Measurements from ENCODE around the gene GRHL3. TPM values are rescaled to one million over a fixed set of nuclear protein-coding genes. Genes with fewer than 3 reads are reported as not detected.

GRHL3 gene
- total RNA-seq, 4 donors from 2014 or later = not detected

DNA sequence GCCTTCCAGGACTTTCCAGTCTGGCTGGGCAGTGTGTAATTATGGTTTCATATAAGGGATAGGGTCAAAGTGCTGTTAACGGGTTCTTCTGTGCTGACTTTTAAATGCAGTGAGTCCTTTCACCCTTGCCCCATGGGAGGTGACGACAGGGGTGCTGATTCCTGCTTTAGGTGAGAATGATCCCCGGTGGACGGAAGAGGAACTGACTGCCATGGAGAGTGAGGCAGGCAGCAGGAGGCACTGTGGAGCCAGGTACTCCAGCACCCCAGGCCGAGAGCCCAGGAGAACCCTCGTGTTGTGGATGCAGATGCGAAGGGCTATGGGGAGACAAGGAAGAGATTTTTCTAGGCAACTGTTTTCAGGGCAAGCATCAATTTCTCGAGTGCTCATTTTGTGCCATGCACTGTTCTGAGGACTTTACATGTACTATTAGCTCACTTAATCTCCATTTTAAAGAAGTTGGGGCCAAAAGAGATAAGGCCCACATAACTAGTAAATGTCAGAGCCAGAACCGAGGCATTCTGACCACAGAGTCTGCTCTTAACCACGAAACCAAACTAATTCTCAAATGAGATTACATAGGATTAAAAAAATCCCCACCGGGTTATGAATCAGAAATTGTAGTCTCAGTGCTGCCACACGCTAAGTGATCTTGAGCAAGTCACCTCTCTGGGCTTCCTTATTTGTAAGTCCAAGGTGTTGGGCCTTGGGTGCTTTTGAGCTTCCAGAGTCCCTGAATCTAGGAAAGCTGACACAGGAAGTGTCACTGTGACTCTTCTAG, 66.2 kb downstream of the GRHL3 start:
- in situ Hi-C loops (cut with MboI; ENCODE audit: low pct_ligation_motif_present in 1 of 4, low pct_unique_long_range_greater_than_20kb in 1 of 4, low sequenced_read_pairs in 3 of 4) = loop anchor here in 2 of 4 donors (5.0 to 25.0 kb wide), 2 partner anchors 183 to 323 kb away; no protein-coding TSS in a partner anchor

DNA sequence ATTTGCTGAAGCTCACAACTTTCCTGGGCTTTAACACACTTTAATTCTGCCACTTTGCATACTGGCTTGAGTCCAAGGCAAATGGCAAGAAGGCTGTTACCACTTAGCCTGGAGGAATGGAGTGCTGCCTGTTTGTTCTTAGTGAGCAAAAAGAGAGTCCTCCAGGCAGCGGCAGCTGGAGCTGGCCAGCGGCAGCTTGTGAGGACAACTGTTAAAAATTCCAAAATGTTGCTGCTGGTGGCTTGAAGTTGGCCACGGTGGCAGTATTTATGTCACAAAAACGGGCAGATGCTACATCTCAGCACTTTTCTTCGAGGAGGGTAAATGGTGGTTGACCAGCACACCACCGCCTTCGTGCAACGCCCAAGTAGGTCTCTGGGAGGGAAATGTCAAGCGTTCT, 67.1 kb downstream of the GRHL3 start:
- Histone ChIP-seq H3K4me3 (no peak overlapping the region), H3K27me3 (no peaks in the 10 kb centered on the region), H3K9me3 (no peaks in the 10 kb centered on the region), H3K27ac (no peak overlapping the region), H3K4me1 (peaks cover 0 to 35% (median 7%) of the 10 kb centered on the region in 4 donors), H3K36me3 (no peaks in the 10 kb centered on the region)
- in situ Hi-C loops (cut with MboI; ENCODE audit: low pct_ligation_motif_present in 1 of 4, low pct_unique_long_range_greater_than_20kb in 1 of 4, low sequenced_read_pairs in 3 of 4) = loop anchor here in 2 of 4 donors (5.0 to 25.0 kb wide), 2 partner anchors 184 to 324 kb away; no protein-coding TSS in a partner anchor
- intact Hi-C loops (cut with DNase I; ENCODE audit: low total_unique reads) = no loop called here
- 71 to 88% methylated on average over 5 to 9 of the region's 9 CpGs for WGBS, 2 donors (ENCODE audit: low coverage in 1 of 2)
- TF ChIP-seq POLR2AphosphoS5 (IDR thresholded peaks at IDR 0.05) = no peak
- TF ChIP-seq, protein P1, sequence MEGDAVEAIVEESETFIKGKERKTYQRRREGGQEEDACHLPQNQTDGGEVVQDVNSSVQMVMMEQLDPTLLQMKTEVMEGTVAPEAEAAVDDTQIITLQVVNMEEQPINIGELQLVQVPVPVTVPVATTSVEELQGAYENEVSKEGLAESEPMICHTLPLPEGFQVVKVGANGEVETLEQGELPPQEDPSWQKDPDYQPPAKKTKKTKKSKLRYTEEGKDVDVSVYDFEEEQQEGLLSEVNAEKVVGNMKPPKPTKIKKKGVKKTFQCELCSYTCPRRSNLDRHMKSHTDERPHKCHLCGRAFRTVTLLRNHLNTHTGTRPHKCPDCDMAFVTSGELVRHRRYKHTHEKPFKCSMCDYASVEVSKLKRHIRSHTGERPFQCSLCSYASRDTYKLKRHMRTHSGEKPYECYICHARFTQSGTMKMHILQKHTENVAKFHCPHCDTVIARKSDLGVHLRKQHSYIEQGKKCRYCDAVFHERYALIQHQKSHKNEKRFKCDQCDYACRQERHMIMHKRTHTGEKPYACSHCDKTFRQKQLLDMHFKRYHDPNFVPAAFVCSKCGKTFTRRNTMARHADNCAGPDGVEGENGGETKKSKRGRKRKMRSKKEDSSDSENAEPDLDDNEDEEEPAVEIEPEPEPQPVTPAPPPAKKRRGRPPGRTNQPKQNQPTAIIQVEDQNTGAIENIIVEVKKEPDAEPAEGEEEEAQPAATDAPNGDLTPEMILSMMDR (IDR thresholded peaks at IDR 0.05) = no peak
- no peak for TF ChIP-seq POLR2A (IDR thresholded peaks at IDR 0.05)
- no peak for DNase-seq

More for the DNA sequence above, 66.2 kb downstream of the GRHL3 start:
- intact Hi-C loops (cut with DNase I; ENCODE audit: low total_unique reads) = no loop called here
- Histone ChIP-seq H3K27ac (peak overlapping the region in 1 of 4 donors; percentile 34), H3K27me3 (no peaks in the 10 kb centered on the region), H3K9me3 (no peaks in the 10 kb centered on the region), H3K4me1 (peaks cover 0 to 37% (median 15%) of the 10 kb centered on the region in 4 donors), H3K4me3 (no peak overlapping the region), H3K36me3 (no peaks in the 10 kb centered on the region)
- TF ChIP-seq EP300 (IDR thresholded peaks at IDR 0.05; ENCODE audit: low read depth) (no peak), POLR2A (IDR thresholded peaks at IDR 0.05) (no peak), POLR2AphosphoS5 (IDR thresholded peaks at IDR 0.05) (no peak)
- TF ChIP-seq, protein P1 (IDR thresholded peaks at IDR 0.05) = peak; percentile 18 to 46 (median 26)
- no peak for DNase-seq
- 89 to 100% methylated on average over 5 to 12 of the region's 12 CpGs for WGBS, 2 donors (ENCODE audit: low coverage in 1 of 2)

DNA sequence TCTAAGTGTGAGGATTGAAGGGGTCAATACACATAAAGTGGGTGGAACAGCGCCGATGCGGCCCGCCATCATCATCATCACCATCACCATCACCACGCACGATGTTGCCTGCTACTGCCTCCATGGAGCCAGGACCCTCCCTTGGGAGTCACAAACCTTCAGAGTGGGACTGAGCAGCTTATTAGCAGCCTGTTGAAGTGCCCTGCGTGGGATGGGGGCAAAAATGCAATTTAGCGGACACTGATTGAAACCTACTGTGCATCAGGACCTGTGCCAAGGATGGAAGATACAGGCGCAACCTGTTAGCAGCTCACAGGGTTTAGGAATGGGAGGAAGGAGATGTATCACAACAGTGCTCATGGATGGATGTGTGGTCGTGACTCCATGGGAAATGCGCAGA, 67.8 kb downstream of the GRHL3 start:
- Histone ChIP-seq H3K4me1 (peaks cover 4 to 35% (median 8%) of the 10 kb centered on the region in 4 donors), H3K4me3 (no peak overlapping the region), H3K9me3 (no peaks in the 10 kb centered on the region), H3K27me3 (no peaks in the 10 kb centered on the region), H3K36me3 (no peaks in the 10 kb centered on the region), H3K27ac (no peak overlapping the region)
- TF ChIP-seq, protein P1 (IDR thresholded peaks at IDR 0.05) = no peak
- no peak for TF ChIP-seq POLR2A (IDR thresholded peaks at IDR 0.05)
- no peak for TF ChIP-seq EP300 (IDR thresholded peaks at IDR 0.05; ENCODE audit: low read depth)
- TF ChIP-seq POLR2AphosphoS5 (IDR thresholded peaks at IDR 0.05) = no peak
- in situ Hi-C loops (cut with MboI; ENCODE audit: low pct_ligation_motif_present in 1 of 4, low pct_unique_long_range_greater_than_20kb in 1 of 4, low sequenced_read_pairs in 3 of 4) = loop anchor here in 2 of 4 donors (5.0 to 25.0 kb wide), 2 partner anchors 185 to 325 kb away; no protein-coding TSS in a partner anchor
- intact Hi-C loops (cut with DNase I; ENCODE audit: low total_unique reads) = no loop called here
- DNase-seq = no peak
- 80 to 92% methylated on average over 1 to 11 of the region's 11 CpGs for WGBS, 2 donors (ENCODE audit: low coverage in 1 of 2)

DNA sequence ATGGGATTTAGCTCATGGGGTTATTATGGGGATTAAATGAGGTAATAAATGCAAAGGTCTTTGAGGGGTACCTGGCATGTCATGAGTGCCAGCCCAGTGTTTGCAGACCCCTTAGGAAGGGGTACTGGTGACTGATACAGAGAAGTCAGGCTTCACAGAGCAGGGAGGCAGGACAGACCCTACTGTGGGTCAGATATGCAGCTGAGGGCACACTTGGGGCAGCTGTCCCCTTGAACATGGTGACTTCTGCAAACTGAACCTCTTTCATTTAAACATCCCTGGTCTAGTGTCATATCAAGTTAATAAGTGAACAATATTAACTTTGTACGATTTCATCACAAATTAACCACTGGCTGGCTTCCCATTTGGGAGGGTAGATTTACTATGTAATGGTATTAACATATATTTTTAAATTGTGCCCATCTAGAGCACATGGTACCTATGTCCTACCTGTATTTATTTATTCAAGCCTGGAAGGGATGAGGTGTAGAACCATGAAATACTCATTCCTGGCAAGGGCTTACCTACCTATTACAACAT, 68.5 kb downstream of the GRHL3 start:
- in situ Hi-C loops (cut with MboI; ENCODE audit: low pct_ligation_motif_present in 1 of 4, low pct_unique_long_range_greater_than_20kb in 1 of 4, low sequenced_read_pairs in 3 of 4) = loop anchor here in 2 of 4 donors (5.0 to 25.0 kb wide), 2 partner anchors 185 to 325 kb away; no protein-coding TSS in a partner anchor

More for the DNA sequence above, 68.5 kb downstream of the GRHL3 start:
- DNase-seq = no peak
- TF ChIP-seq POLR2AphosphoS5 (IDR thresholded peaks at IDR 0.05) (no peak), EP300 (IDR thresholded peaks at IDR 0.05; ENCODE audit: low read depth) (no peak), POLR2A (IDR thresholded peaks at IDR 0.05) (no peak)
- TF ChIP-seq, protein P1 (IDR thresholded peaks at IDR 0.05) = no peak
- 33 to 47% methylated on average over 1 of the region's 1 CpG for WGBS, 2 donors (ENCODE audit: low coverage in 1 of 2)
- H3K4me1 ChIP-seq = peaks cover 7 to 37% (median 10%) of the 10 kb centered on the region in 4 donors
- H3K36me3 ChIP-seq = no peaks in the 10 kb centered on the region
- no peak overlapping the region for H3K4me3 ChIP-seq
- intact Hi-C loops (cut with DNase I; ENCODE audit: low total_unique reads) = no loop called here
- H3K9me3 ChIP-seq = no peaks in the 10 kb centered on the region
- no peak overlapping the region for H3K27ac ChIP-seq
- no peaks in the 10 kb centered on the region for H3K27me3 ChIP-seq

Data from transverse colon (tissue), 4 donors.